H1 (cell line): Measurements from ENCODE around the gene PRKCSH. TPM values are rescaled to one million over a fixed set of nuclear protein-coding genes. Genes with fewer than 3 reads are reported as not detected.

Experiments
- HDAC2 ChIP-seq, 2 experiments: fragments of 300-600 bp in 1 of 2; sonication (generic) in 1 of 2; IDR thresholded peaks; 2 replicates each; pipeline ENCODE4 v1.6.1; 2011 to 2012; ENCODE audit warnings: low read depth in 2 of 2, low read length in 2 of 2, mild to moderate bottlenecking in 2 of 2, moderate library complexity in 2 of 2, borderline replicate concordance in 1 of 2, inconsistent platforms in 1 of 2
- JUND ChIP-seq: IDR thresholded peaks from 2 replicates; pipeline ENCODE4 v1.6.1; 2011; ENCODE audit warnings: mild to moderate bottlenecking, improper control_type of control experiment, low read length
- RFX5 ChIP-seq: IDR thresholded peaks from 2 replicates; pipeline ENCODE4 v1.6.1; 2011; ENCODE audit warnings: low read depth, low read length, improper control_type of control experiment, borderline replicate concordance
- SIN3A ChIP-seq, 2 experiments: IDR thresholded peaks in 1 of 2; conservative IDR thresholded peaks in 1 of 2; 2 replicates each; pipeline ENCODE4 v1.6.1; 2011 to 2012; ENCODE audit warnings: low read length in 2 of 2, improper control_type of control experiment in 1 of 2, low read depth in 1 of 2, mild to moderate bottlenecking in 1 of 2
- TCF12 ChIP-seq: IDR thresholded peaks from 2 replicates; pipeline ENCODE4 v1.6.1; 2011; ENCODE audit warnings: low read depth, mild to moderate bottlenecking, low read length
- polyA plus RNA-seq, 7 experiments: library from polyadenylated mRNA; depleted of rRNA in 3 of 7; stranded (reverse) in 5 of 7; unstranded in 2 of 7; fragments of >200 nt in 5 of 7; fragments of 200-250 nt in 2 of 7; gene quantifications; 1 replicate in 5 of 7; 2 replicates in 1 of 7; 4 replicates in 1 of 7; pipeline versions ENCODE4 v1.2.1 to v1.2.3, GENCODE V29; 2011 to 2013; ENCODE audit warnings: missing spikeins in 2 of 7, mixed read lengths in 2 of 7
- total RNA-seq: library from RNA; stranded (reverse); fragmentation: NEBNext Ultra II Directional; extraction: Animal tissue kit (Norgen Biotek cat#: 25700); gene quantifications from 2 replicates; pipeline ENCODE4 v1.2.1, GENCODE V29; 2021
- TF ChIP-seq, protein P1 (sequence below): IDR thresholded peaks from 2 replicates; pipeline ENCODE4 v1.6.1; 2012; ENCODE audit warnings: inconsistent platforms

The PRKCSH gene
- total and polyA plus RNA-seq, 2 of the 8 experiments (the other 6 are each of a cell fraction or from before 2014, with no cell fraction given): 97.2 to 337 TPM

DNA sequence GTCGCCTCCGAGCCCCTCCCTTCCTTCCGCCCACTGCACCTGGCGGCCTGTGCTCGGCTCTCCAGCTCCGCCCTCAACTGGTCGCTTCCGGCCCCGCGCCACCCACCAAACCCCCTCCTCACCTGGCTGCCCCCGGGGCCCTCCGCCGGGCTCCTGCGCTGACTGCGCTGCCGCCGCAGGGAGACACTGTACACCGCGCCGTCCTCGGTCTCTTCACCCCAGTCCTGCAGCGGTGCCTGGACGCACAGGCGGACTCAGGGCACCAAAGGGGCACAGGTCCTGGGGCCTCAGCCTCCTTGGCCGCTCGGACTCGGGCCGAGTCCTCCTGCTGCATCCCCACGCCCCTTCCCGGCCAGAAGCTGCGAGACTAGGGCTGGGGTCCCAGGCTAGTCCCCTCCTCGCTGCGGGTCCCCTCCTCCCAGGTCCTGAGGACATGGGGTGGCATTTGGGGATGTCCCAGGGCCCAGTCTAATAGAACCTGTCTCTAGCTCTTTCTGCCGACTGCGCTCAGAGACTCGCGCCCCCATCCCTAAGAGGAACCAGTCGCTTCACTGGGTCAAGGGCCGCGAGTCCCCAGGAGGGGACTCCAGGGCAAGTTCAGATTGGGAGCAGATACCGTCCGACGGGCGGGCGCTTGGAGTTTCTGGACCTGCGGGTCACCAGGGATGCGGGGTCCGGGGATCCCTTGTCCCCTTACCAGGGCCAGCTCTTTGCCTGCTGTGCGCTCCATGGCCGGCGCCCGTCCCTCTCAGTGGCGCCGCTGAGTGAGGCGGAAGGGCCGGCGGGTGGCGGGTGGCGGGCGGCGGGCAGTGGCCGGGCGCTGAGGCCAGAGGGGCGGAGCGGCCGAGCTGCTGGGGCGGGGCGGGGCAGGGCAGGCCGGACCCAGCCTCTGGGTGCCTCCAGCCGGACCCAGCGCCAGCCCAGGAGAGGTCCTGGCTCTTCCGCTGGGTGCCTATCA is 16.6 kb upstream of the PRKCSH start, which contains the start of gene RGL3 (continued):
- peak; percentile 10 to 49; a peak in 1 of 4 replicates for TF ChIP-seq SIN3A (conservative IDR thresholded peaks at IDR 0.05 in 1 of 2, IDR thresholded peaks at IDR 0.05 in 1 of 2; ENCODE audit: low read depth in 1 of 2, low read length in 2 of 2)
- 0 out of 4 replicates have a peak, but pooled peaks of 1 of the 2 experiments have one; percentile 42 for TF ChIP-seq HDAC2 (IDR thresholded peaks at IDR 0.05; ENCODE audit: borderline replicate concordance in 1 of 2, low read depth in 2 of 2, low read length in 2 of 2)
- no peak for TF ChIP-seq RFX5
- peak; percentile 86; the same call in 1 of the 2 replicates for TF ChIP-seq TCF12
- TF ChIP-seq JUND: no peak
- TF ChIP-seq, protein P1, sequence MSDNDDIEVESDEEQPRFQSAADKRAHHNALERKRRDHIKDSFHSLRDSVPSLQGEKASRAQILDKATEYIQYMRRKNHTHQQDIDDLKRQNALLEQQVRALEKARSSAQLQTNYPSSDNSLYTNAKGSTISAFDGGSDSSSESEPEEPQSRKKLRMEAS: no peak
